ENCODE results near the gene KCNIP1. TPM values are rescaled to one million over a fixed set of nuclear protein-coding genes. Genes with fewer than 3 reads are reported as not detected.
A peak's percentile ranks its signal among the peaks of the same experiment; 100 is the strongest.

The KCNIP1 gene
- total RNA-seq, 2 experiments from 2014 or later = not detected

- no peak overlapping the region for H3K27ac Mint-ChIP-seq
- H3K9me3 Mint-ChIP-seq = no peaks in the 10 kb centered on the region
- H3K4me3 Mint-ChIP-seq = no peak overlapping the region
- POLR2A ChIA-PET = no interaction called here
- peaks cover 18% of the 10 kb centered on the region for H3K27me3 Mint-ChIP-seq
- DNase-seq = no peak
- H3K36me3 Mint-ChIP-seq (ENCODE audit: low read depth) = no peaks in the 10 kb centered on the region
- CTCF ChIA-PET = no interaction called here
- peaks cover 2% of the 10 kb centered on the region for H3K4me1 Mint-ChIP-seq
These were observed 238.0 kb downstream of the KCNIP1 start for GRCh38 chr5:170741801-170742200.

- Mint-ChIP-seq H3K9me3 (no peaks in the 10 kb centered on the region), H3K4me3 (no peak overlapping the region), H3K27ac (no peak overlapping the region), H3K36me3 (ENCODE audit: low read depth) (no peaks in the 10 kb centered on the region), H3K27me3 (peaks cover 18% of the 10 kb centered on the region), H3K4me1 (peaks cover 2% of the 10 kb centered on the region)
- DNase-seq = no peak
- POLR2A ChIA-PET = no interaction called here
- CTCF ChIA-PET = no interaction called here
These were observed 240.0 kb downstream of the KCNIP1 start for GRCh38 chr5:170743876-170744212.

DNA sequence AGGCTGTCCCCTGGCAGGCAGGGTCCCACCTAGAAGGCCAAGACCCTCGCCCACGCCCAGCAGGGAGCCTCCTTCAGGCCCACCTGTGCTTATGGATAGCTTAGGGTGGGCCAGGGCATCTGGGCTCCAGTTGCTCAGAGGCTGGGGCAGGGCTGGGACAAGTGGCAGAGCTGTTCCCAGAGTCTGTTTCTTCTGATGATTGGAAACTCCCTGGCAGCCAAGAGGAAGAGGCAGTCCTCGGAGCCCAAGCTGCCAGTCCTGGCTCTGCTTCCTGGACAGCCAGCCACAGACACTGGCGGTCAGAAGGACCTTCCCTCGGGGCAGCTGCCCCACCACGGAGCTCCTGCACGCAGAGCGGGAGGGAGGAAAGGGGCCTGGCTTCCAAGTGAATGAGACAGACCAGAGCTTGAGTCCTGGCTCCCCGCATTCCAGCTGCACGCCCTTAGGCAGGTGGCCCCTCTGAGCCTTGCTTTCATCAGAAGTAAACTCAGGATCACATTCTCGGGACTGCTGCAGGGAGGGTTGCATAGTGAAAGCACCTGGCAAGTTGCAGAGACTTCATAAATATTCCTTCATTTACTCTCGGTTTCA, 241.8 kb downstream of the KCNIP1 start:
- no peak overlapping the region for H3K27ac Mint-ChIP-seq
- no peak overlapping the region for H3K4me3 Mint-ChIP-seq
- no peak for DNase-seq
- H3K36me3 Mint-ChIP-seq (ENCODE audit: low read depth) = no peaks in the 10 kb centered on the region
- CTCF ChIA-PET = interaction anchor here (0.8 kb wide), 1 partner anchor 25 kb away, joined by 3 read pairs; no protein-coding TSS in a partner anchor
- POLR2A ChIA-PET = no interaction called here
- no peaks in the 10 kb centered on the region for H3K9me3 Mint-ChIP-seq
- H3K27me3 Mint-ChIP-seq = peaks cover 18% of the 10 kb centered on the region
- peaks cover 2% of the 10 kb centered on the region for H3K4me1 Mint-ChIP-seq

- no peak overlapping the region for H3K4me3 Mint-ChIP-seq
These were observed 242.5 kb downstream of the KCNIP1 start for GRCh38 chr5:170746075-170746960.

DNA sequence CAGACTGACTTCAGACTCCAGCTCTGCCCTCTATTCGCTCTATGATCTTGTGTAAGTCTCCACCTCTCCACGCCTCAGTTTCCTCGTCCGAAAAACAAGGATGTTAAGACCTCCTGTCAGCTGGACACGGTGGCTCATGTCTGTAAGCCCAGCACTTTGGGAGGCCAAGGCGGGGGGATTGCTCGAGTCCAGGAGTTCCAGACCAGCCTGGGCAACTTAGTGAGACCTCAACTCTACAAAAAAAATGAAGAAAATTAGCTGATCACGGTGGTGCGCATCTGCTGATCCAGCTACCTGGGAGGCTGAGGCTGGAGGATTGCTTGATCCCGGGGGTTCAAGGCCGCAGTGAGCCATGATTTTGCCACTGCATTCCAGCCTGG, 243.1 kb downstream of the KCNIP1 start:
- H3K27ac Mint-ChIP-seq = peak overlapping the region; percentile 36
- H3K4me1 Mint-ChIP-seq = peaks cover 2% of the 10 kb centered on the region
- peaks cover 18% of the 10 kb centered on the region for H3K27me3 Mint-ChIP-seq
- ChIA-PET CTCF (interaction anchor here (1.0 kb wide), 1 partner anchor 36 kb away, joined by 3 read pairs; no protein-coding TSS in a partner anchor), POLR2A (no interaction called here)
- no peaks in the 10 kb centered on the region for H3K9me3 Mint-ChIP-seq
- no peak overlapping the region for H3K4me3 Mint-ChIP-seq
- no peaks in the 10 kb centered on the region for H3K36me3 Mint-ChIP-seq (ENCODE audit: low read depth)
- DNase-seq = no peak

More at GRCh38 chr5:170746075-170746960, 242.5 kb downstream of the KCNIP1 start:
- Mint-ChIP-seq H3K27ac (no peak overlapping the region), H3K36me3 (ENCODE audit: low read depth) (no peaks in the 10 kb centered on the region), H3K9me3 (no peaks in the 10 kb centered on the region), H3K4me1 (peaks cover 2% of the 10 kb centered on the region), H3K27me3 (peaks cover 18% of the 10 kb centered on the region)
- ChIA-PET POLR2A (no interaction called here), CTCF (interaction anchor here (0.8 to 1.0 kb wide), 2 partner anchors 26 to 36 kb away, joined by 3 read pairs; no protein-coding TSS in a partner anchor)
- no peak for DNase-seq

GRCh38 chr5:170747357-170747756, 243.5 kb downstream of the KCNIP1 start:
- POLR2A ChIA-PET = no interaction called here
- Mint-ChIP-seq H3K9me3 (no peaks in the 10 kb centered on the region), H3K36me3 (ENCODE audit: low read depth) (no peaks in the 10 kb centered on the region), H3K27ac (no peak overlapping the region), H3K27me3 (peaks cover 16% of the 10 kb centered on the region), H3K4me3 (no peak overlapping the region), H3K4me1 (peaks cover 2% of the 10 kb centered on the region)
- CTCF ChIA-PET = interaction anchor here (1.0 kb wide), 1 partner anchor 37 kb away, joined by 3 read pairs; no protein-coding TSS in a partner anchor
- no peak for DNase-seq

- Mint-ChIP-seq H3K36me3 (ENCODE audit: low read depth) (no peaks in the 10 kb centered on the region), H3K9me3 (no peaks in the 10 kb centered on the region), H3K4me1 (peaks cover 2% of the 10 kb centered on the region), H3K27ac (no peak overlapping the region), H3K27me3 (peaks cover 16% of the 10 kb centered on the region), H3K4me3 (no peak overlapping the region)
- CTCF ChIA-PET = no interaction called here
- POLR2A ChIA-PET = no interaction called here
- DNase-seq = no peak
These were observed 244.0 kb downstream of the KCNIP1 start for GRCh38 chr5:170747851-170748250.

- ChIA-PET CTCF (interaction anchor here (0.6 kb wide), 1 partner anchor 8 kb away, joined by 4 read pairs; no protein-coding TSS in a partner anchor), POLR2A (no interaction called here)
- Mint-ChIP-seq H3K27ac (no peak overlapping the region), H3K4me3 (no peak overlapping the region), H3K36me3 (ENCODE audit: low read depth) (no peaks in the 10 kb centered on the region), H3K4me1 (peaks cover 2% of the 10 kb centered on the region), H3K27me3 (peaks cover 6% of the 10 kb centered on the region), H3K9me3 (no peaks in the 10 kb centered on the region)
- no peak for DNase-seq
These were observed 245.2 kb downstream of the KCNIP1 start for GRCh38 chr5:170748951-170749471.

GRCh38 chr5:170749911-170750431, 246.2 kb downstream of the KCNIP1 start:
- Mint-ChIP-seq H3K9me3 (no peaks in the 10 kb centered on the region), H3K27me3 (peaks cover 3% of the 10 kb centered on the region), H3K4me3 (no peak overlapping the region), H3K4me1 (no peaks in the 10 kb centered on the region), H3K36me3 (ENCODE audit: low read depth) (no peaks in the 10 kb centered on the region), H3K27ac (no peak overlapping the region)
- ChIA-PET POLR2A (no interaction called here), CTCF (no interaction called here)
- no peak for DNase-seq

GRCh38 chr5:170750791-170751190, 247.0 kb downstream of the KCNIP1 start:
- POLR2A ChIA-PET = no interaction called here
- DNase-seq = no peak
- Mint-ChIP-seq H3K27me3 (no peaks in the 10 kb centered on the region), H3K4me3 (no peak overlapping the region), H3K36me3 (ENCODE audit: low read depth) (no peaks in the 10 kb centered on the region), H3K4me1 (no peaks in the 10 kb centered on the region), H3K27ac (no peak overlapping the region), H3K9me3 (no peaks in the 10 kb centered on the region)
- CTCF ChIA-PET = no interaction called here

DNA sequence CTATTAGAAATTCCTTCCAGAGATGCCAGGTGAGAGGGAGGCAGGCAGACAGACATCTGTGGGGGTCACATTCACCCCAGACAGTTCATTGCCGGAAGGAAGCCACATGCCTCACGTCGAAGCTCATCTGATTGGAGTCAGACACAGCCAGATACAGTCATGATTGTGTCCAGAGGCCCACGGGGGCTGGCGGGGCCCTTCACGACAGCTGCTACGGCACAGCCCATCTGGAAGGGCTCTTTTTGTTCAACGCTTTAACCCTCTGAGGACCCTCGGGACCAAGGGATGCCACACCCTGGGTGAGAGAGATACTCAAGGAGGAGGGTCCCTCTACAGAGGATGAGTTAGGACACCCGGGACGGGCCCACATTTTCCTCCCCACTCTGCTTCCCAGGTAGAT, 247.8 kb downstream of the KCNIP1 start:
- H3K27me3 Mint-ChIP-seq = no peaks in the 10 kb centered on the region
- H3K4me3 Mint-ChIP-seq = no peak overlapping the region
- H3K27ac Mint-ChIP-seq = no peak overlapping the region
- H3K9me3 Mint-ChIP-seq = no peaks in the 10 kb centered on the region
- H3K36me3 Mint-ChIP-seq (ENCODE audit: low read depth) = no peaks in the 10 kb centered on the region
- no peak for DNase-seq
- ChIA-PET CTCF (no interaction called here), POLR2A (no interaction called here)
- H3K4me1 Mint-ChIP-seq = no peaks in the 10 kb centered on the region

DNA sequence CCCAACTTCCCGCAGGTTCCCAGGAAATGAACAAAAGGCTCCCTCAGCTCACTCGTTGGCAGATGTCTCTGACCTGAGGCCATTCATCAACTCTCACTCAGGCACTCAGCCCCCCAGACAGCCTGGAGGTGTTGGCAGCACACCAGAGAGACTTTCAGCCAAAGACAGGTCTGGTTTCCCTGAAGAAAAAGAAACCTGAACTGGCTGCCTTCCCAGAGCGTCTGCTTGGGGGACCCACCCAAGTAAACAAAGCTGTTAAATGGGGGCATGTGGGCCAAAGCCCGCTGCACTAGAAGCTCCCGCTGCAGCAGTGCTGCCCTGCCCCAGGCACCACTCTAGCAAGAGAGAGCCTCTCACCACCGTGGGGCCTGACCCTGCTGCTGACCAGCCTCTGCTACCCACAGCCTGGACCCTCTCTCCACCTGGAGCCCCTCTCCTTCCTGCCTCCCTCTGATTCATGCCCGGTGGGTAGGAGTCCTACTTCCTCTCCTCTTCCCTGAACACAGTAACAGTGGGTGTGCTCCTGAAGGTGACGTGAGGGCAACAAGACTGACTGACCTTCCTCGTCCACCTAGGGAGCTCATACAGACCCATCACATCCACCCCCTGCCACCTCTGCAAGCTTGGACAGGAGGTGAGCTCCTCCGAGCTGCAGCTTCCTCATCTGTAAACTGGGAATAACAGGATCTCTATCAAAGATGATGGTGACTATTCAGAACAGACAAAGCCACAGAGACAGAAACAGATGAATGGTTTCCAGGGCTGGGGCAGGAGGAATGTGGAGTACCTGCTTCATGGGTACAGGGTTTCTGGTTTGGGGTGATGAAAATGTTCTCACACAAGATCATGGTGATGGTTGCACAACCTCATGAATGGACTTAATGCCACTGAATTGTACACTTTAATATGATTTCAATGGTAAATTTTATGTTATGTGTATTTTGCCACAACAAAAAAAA, 248.7 kb downstream of the KCNIP1 start:
- H3K27ac Mint-ChIP-seq = no peak overlapping the region
- POLR2A ChIA-PET = no interaction called here
- CTCF ChIA-PET = no interaction called here

More for the DNA sequence above, 248.7 kb downstream of the KCNIP1 start:
- Mint-ChIP-seq H3K9me3 (no peaks in the 10 kb centered on the region), H3K4me1 (no peaks in the 10 kb centered on the region), H3K27me3 (no peaks in the 10 kb centered on the region), H3K36me3 (ENCODE audit: low read depth) (no peaks in the 10 kb centered on the region), H3K4me3 (no peak overlapping the region)
- DNase-seq = no peak

Measured in activated CD4-positive, alpha-beta T cell treated with anti-CD3 and anti-CD28 coated beads, Interleukin-2, amount 10 ng/mL, durations not matched to agents 7 days and 5 days (primary cell).